ENCODE data around the gene RUSC1.

- TF ChIP-seq CTCF (IDR thresholded peaks at IDR 0.05; ENCODE audit: borderline replicate concordance, extremely low read depth, low read length, poor library complexity, severe bottlenecking) (no peak), EZH2 (IDR thresholded peaks at IDR 0.05; ENCODE audit: borderline replicate concordance, low read depth, low read length, severe bottlenecking) (no peak)
Measured at GRCh38 chr1:155300024-155300423, 20.7 kb upstream of the RUSC1 start.

All from DND-41 (cell line).